ENCODE measurements around the gene PLPPR2. TPM values are rescaled to one million over a fixed set of nuclear protein-coding genes. Genes with fewer than 3 reads are reported as not detected.
"Not testable (repeated sequence)": the region's sequence is repeated elsewhere in the genome, so short reads cannot be mapped to it uniquely, and the experiment has no call there.

PLPPR2 gene
- total and polyA plus RNA-seq, 2 of the 4 experiments (the other 2 are of a cell fraction), result 3.9 to 45.2 TPM

GRCh38 chr19:11354102-11354501, 1.1 kb upstream of the PLPPR2 start:
- H4K5ac ChIP-seq (ENCODE audit: low read depth, low read length); H3K9ac ChIP-seq (ENCODE audit: low read depth, low read length); intact Hi-C loops (cut with micrococcal nuclease); H2BK20ac ChIP-seq (ENCODE audit: low read depth, low read length); H3K9me3 ChIP-seq (ENCODE audit: control insufficient read depth, insufficient read depth, low read length); H3K4me1 ChIP-seq (ENCODE audit: control insufficient read depth, insufficient read depth, low read length); POLR2A ChIA-PET (ENCODE audit: unreplicated experiment); H2BK5ac ChIP-seq (ENCODE audit: low read depth, low read length, poor library complexity, severe bottlenecking); H4K91ac ChIP-seq (ENCODE audit: insufficient read depth, low read depth, low read length); H2AK5ac ChIP-seq (ENCODE audit: low read depth, low read length); H3K18ac ChIP-seq (ENCODE audit: low read depth, low read length); in situ Hi-C loops (cut with MboI; ENCODE audit: low sequenced_read_pairs); BruUV-seq (replicated peaks); H3K4ac ChIP-seq (ENCODE audit: low read depth, low read length); H3K23ac ChIP-seq (ENCODE audit: low read depth, low read length); H3K14ac ChIP-seq (replicated peaks; ENCODE audit: low read depth, low read length); H3K4me3 ChIP-seq (ENCODE audit: insufficient read depth, low read depth, low read length); ATAC-seq (ENCODE audit: low read depth); H2BK120ac ChIP-seq (ENCODE audit: low read depth, low read length); DNase-seq; dilution Hi-C loops (cut with HindIII; ENCODE audit: low sequenced_read_pairs, unreplicated experiment); H3K27ac ChIP-seq (ENCODE audit: insufficient read depth, low read length); H3K36me3 ChIP-seq (ENCODE audit: control insufficient read depth, insufficient read depth, low read length); H2AK9ac ChIP-seq (replicated peaks; ENCODE audit: low read depth, low read length, poor library complexity); H2AFZ ChIP-seq (replicated peaks; ENCODE audit: low read length, poor library complexity); H4K8ac ChIP-seq (ENCODE audit: low read depth in 2 of 2, low read length in 2 of 2); H3K56ac ChIP-seq (ENCODE audit: extremely low read depth, insufficient read depth, low read length); H3K27me3 ChIP-seq (ENCODE audit: control insufficient read depth, insufficient read depth, low read length); H3K4me2 ChIP-seq (ENCODE audit: low read depth, low read length); H2BK15ac ChIP-seq (ENCODE audit: low read depth, low read length): not testable (repeated sequence)
- 100% methylated on average over 2 of the region's 4 CpGs; no CpG with 5 or more reads in 1 of the 2 experiments for WGBS, 2 experiments (ENCODE audit: extremely low coverage in 2 of 2, insufficient read length in 1 of 2)
- CTCF ChIA-PET, result interaction anchor here (1.3 kb wide), 1 partner anchor 27 kb away, joined by 3 read pairs; no protein-coding TSS in a partner anchor
- H4K20me1 ChIP-seq (ENCODE audit: insufficient read depth, low read length), result peaks cover 16% of the 10 kb centered on the region
- H3K9me1 ChIP-seq (ENCODE audit: insufficient read depth, low read length), result peaks cover 16% of the 10 kb centered on the region
- H3K79me1 ChIP-seq (ENCODE audit: low read depth in 1 of 2, low read length in 2 of 2), result peaks cover 13 to 23% of the 10 kb centered on the region in 2 experiments
